ENCODE measurements around the gene CBFB. TPM values are rescaled to one million over a fixed set of nuclear protein-coding genes. Genes with fewer than 3 reads are reported as not detected.
A peak's percentile ranks its signal among the peaks of the same experiment; 100 is the strongest.

Gene CBFB
- total and polyA plus RNA-seq, 5 donors: 15.7 to 39.3 (median 26.5) TPM

DNA sequence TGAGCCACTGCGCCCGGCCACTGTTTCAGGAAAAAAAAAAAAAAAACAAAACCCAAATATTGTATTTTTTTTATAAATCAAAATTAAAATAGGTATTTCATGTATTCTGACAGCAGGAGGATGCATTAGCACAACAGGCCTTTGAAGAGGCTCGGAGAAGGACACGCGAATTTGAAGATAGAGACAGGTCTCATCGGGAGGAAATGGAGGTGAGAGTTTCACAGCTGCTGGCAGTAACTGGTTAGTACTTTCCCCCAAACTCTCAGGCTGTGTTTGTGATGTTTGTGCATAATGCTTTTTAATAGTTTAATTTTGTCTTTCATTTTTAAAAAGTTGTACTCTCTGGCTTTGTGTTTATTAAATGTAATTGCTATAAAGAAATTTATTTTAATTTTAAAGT is 53.2 kb downstream of the CBFB start:
- intact Hi-C loops (cut with DNase I): no loop called here
- H3K4me3 ChIP-seq (ENCODE audit: low read length): no peak overlapping the region
- H3K4me1 ChIP-seq (ENCODE audit: control insufficient read depth, insufficient read depth, low read length): no peaks in the 10 kb centered on the region
- 89% methylated on average over 6 of the region's 6 CpGs for WGBS
- DNase-seq (no peak), ATAC-seq (no peak)
- no peaks in the 10 kb centered on the region for H3K9me3 ChIP-seq (ENCODE audit: control insufficient read depth, low read length)
- no peak overlapping the region for H3K27ac ChIP-seq (ENCODE audit: low read length)
- H3K27me3 ChIP-seq (ENCODE audit: control insufficient read depth, insufficient read depth): no peaks in the 10 kb centered on the region

DNA sequence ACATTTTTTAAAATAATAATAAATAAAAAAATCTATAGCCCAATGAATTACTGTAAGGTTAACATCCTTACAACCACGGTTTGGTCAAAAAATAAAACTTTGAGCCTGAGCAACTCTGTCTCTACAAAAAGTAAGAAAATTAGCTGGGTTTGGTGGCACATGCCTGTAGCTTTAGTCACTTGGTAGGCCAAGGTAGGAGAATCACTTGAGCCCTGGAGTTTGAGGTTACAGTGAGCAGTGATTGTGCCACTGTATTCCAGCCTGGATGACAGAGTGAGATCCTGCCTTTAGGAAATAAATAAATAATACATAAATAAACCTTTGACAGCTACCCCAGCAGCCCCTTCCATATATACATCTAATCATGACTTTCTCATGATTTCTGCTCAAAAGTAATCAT is 53.9 kb downstream of the CBFB start:
- no peaks in the 10 kb centered on the region for H3K4me1 ChIP-seq (ENCODE audit: control insufficient read depth, insufficient read depth, low read length)
- H3K27ac ChIP-seq (ENCODE audit: low read length): no peak overlapping the region
- H3K9me3 ChIP-seq (ENCODE audit: control insufficient read depth, low read length): no peaks in the 10 kb centered on the region
- DNase-seq (no peak), ATAC-seq (no peak)
- WGBS: 95% methylated on average over 1 of the region's 1 CpG
- no peak overlapping the region for H3K4me3 ChIP-seq (ENCODE audit: low read length)
- intact Hi-C loops (cut with DNase I): no loop called here
- H3K27me3 ChIP-seq (ENCODE audit: control insufficient read depth, insufficient read depth): no peaks in the 10 kb centered on the region

DNA sequence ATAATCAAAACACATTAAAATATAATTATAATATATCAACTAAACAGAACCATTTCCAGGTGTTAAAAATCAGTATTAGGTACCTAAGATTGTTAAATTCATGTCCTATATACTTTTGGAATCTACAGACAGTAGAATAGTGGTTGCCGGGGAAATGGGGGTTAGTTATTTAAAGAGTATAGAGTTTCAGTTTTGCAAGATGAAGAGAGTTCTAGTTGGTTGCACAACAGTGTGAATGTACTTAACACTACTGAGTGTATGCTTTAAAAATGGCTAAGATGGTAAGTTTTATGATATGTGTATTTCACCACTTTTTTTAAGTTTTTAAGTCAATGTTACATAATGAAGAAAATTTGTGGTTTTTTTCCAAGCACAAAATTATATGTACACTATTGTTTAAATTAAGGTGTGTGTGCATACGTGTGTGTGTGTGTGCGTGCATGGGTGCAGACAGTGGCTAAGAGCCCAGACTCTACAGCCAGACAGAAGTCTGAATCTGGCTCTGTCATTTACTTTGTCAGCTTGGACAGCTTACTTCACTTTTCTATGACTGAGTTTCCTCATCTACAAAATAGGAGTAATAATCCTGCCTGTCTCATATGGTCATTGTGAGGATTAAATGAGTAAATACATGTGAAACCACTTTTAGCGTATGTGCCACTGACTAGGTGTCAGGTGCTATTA is 55.5 kb downstream of the CBFB start:
- DNase-seq (no peak), ATAC-seq (no peak)
- Histone ChIP-seq H3K27me3 (ENCODE audit: control insufficient read depth, insufficient read depth) (no peaks in the 10 kb centered on the region), H3K4me1 (ENCODE audit: control insufficient read depth, insufficient read depth, low read length) (no peaks in the 10 kb centered on the region), H3K27ac (ENCODE audit: low read length) (no peak overlapping the region), H3K4me3 (ENCODE audit: low read length) (no peak overlapping the region), H3K9me3 (ENCODE audit: control insufficient read depth, low read length) (no peaks in the 10 kb centered on the region)
- WGBS: 92% methylated on average over 4 of the region's 4 CpGs
- intact Hi-C loops (cut with DNase I): no loop called here

DNA sequence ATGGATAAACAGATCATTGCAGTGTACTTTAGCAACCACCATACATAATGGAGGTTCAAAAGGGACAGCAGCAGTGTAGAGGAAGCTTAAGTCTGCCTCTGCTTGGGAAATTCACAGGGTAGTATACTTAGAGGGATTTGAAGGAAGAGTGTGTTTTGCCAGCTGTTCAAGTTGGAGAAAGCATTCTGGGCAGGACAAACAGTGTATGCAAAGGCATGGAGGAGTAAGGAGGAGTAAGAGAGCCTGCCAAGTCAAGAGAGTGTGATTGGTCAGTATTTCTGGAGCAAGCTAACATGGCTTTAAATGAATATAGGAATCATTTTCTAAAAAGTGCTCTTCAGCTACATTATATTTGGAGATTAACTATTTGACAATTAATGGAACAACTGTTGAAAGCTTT is 57.9 kb downstream of the CBFB start:
- intact Hi-C loops (cut with DNase I): no loop called here
- peak in 1 of 2 donors; percentile 80 for ATAC-seq
- no peak overlapping the region for H3K27ac ChIP-seq (ENCODE audit: low read length)

DNA sequence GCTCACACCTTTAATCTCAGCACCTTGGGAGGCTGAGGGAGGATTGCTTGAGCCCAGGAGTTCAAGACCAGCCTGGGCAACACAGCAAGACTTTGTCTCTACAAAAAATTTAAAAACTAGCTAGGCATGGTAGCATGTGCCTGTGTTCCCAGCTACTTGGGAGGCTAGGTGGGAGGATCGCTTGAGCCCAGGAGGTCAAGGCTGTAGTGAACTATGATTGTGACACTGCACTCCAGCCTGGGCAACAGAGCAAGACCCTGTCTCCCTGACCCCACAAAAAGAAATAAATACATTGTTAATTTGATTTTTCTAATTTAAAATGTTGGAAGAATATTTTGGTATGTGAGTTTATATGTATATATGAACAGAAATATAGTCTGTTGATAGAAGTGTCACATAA is 58.3 kb downstream of the CBFB start:
- Histone ChIP-seq H3K27ac (ENCODE audit: low read length) (no peak overlapping the region), H3K4me3 (ENCODE audit: low read length) (no peak overlapping the region), H3K9me3 (ENCODE audit: control insufficient read depth, low read length) (no peaks in the 10 kb centered on the region), H3K27me3 (ENCODE audit: control insufficient read depth, insufficient read depth) (no peaks in the 10 kb centered on the region), H3K4me1 (ENCODE audit: control insufficient read depth, insufficient read depth, low read length) (no peaks in the 10 kb centered on the region)
- no peak for ATAC-seq
- no peak for DNase-seq
- intact Hi-C loops (cut with DNase I): no loop called here
- WGBS: 97% methylated on average over 1 of the region's 1 CpG

More for the DNA sequence above, 57.9 kb downstream of the CBFB start:
- DNase-seq: no peak
- H3K9me3 ChIP-seq (ENCODE audit: control insufficient read depth, low read length): no peaks in the 10 kb centered on the region
- H3K4me1 ChIP-seq (ENCODE audit: control insufficient read depth, insufficient read depth, low read length): no peaks in the 10 kb centered on the region
- H3K27me3 ChIP-seq (ENCODE audit: control insufficient read depth, insufficient read depth): no peaks in the 10 kb centered on the region
- no peak overlapping the region for H3K4me3 ChIP-seq (ENCODE audit: low read length)

DNA sequence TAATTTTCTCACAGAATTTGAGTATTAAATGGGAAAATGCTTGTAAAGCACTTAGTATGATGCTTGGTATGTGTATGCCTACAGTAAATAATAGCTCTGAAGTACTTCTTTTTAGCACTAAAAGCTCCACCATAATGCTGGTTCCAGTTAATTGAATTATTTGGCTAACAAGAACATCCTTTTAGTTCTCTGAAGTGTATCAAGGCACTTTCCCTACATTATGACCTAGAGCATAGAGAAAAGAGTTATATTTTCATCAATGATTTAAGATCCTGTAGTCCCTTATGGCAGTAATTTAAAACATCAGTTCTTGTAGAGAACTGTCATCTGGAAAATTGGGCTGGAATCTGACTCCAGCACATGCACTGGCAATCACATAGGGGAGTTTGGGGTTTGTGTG is 58.9 kb downstream of the CBFB start:
- Histone ChIP-seq H3K27ac (ENCODE audit: low read length) (no peak overlapping the region), H3K9me3 (ENCODE audit: control insufficient read depth, low read length) (no peaks in the 10 kb centered on the region), H3K4me1 (ENCODE audit: control insufficient read depth, insufficient read depth, low read length) (no peaks in the 10 kb centered on the region), H3K27me3 (ENCODE audit: control insufficient read depth, insufficient read depth) (no peaks in the 10 kb centered on the region), H3K4me3 (ENCODE audit: low read length) (no peak overlapping the region)
- no peak for DNase-seq
- ATAC-seq: no peak
- intact Hi-C loops (cut with DNase I): no loop called here

DNA sequence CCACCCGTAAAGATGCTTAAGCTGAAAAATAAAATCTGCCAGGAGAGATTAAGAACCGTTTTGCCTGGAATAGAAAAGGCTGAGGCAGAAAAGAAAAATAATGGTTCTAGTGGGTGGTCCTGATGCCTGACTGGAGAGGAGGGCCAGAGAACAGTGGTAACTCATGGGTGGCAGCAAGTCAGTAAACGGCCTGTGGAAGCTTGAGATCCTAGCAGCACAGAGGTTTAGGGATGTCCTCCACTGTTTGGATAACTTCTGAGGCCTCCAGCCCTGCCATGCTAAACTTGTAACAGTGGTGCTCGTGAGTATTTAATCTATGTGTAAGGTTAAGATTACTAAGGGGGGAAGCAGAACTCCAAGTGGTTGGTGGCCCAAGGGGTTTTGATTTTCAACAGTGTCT is 59.6 kb downstream of the CBFB start:
- H3K27me3 ChIP-seq (ENCODE audit: control insufficient read depth, insufficient read depth): no peaks in the 10 kb centered on the region
- DNase-seq (no peak), ATAC-seq (no peak)
- no peaks in the 10 kb centered on the region for H3K4me1 ChIP-seq (ENCODE audit: control insufficient read depth, insufficient read depth, low read length)
- no peaks in the 10 kb centered on the region for H3K9me3 ChIP-seq (ENCODE audit: control insufficient read depth, low read length)
- intact Hi-C loops (cut with DNase I): no loop called here
- 66% methylated on average over 4 of the region's 4 CpGs for whole genome bisulfite sequencing
- H3K27ac ChIP-seq (ENCODE audit: low read length): no peak overlapping the region
- H3K4me3 ChIP-seq (ENCODE audit: low read length): no peak overlapping the region

DNA sequence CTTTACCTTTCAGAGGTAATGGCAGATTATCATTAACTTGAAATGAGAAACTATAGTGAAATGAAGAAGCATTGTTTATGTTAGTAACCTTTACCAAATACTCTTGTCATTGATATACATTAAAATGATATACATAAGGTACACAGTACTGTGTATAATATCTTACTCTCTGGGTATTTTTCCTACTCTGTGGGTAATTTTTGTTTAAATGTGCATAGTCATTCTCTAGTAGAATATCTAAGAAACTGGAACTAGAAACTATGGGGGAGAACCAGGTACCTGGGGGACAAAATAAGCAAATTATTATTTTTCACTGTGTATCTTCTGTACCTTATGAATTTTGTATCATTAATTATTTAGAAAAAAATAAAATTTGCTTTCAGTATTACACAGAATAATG is 60.2 kb downstream of the CBFB start:
- Histone ChIP-seq H3K27me3 (ENCODE audit: control insufficient read depth, insufficient read depth) (no peaks in the 10 kb centered on the region), H3K9me3 (ENCODE audit: control insufficient read depth, low read length) (no peaks in the 10 kb centered on the region), H3K4me1 (ENCODE audit: control insufficient read depth, insufficient read depth, low read length) (no peaks in the 10 kb centered on the region), H3K27ac (ENCODE audit: low read length) (no peak overlapping the region), H3K4me3 (ENCODE audit: low read length) (no peak overlapping the region)
- no peak for ATAC-seq
- intact Hi-C loops (cut with DNase I): no loop called here
- DNase-seq: no peak

DNA sequence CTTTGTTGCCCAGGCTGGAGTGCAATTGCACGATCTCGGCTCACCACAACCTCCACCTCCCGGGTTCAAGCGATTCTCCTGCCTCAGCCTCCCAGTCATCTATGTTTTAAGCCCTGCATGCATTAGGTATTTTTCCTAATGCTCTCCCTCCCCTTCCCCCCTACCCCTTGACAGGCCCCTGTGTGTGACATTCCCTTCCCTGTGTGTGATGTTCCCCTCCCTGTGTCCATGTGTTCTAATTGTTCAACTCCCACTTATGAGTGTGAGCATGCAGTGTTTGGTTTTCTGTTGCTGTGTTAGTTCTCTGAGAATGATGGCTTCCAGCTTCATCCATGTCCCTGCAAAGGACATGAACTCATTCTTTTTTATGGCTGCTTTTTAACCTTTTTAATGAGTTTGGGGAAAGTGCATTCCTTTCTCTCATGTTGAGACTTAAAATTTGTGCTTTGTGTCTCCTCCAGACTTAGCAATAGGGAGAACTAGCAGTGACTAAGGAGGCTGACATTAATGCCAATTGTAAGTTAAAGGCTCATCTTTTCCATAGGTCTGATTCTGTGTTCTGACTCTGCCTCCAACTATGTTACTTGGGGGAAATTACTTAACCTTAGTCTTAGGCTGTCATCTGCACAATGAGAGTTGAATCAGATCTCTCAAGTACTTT is 63.1 kb downstream of the CBFB start:
- no peaks in the 10 kb centered on the region for H3K4me1 ChIP-seq (ENCODE audit: control insufficient read depth, insufficient read depth, low read length)
- no peaks in the 10 kb centered on the region for H3K27me3 ChIP-seq (ENCODE audit: control insufficient read depth, insufficient read depth)
- no peak overlapping the region for H3K4me3 ChIP-seq (ENCODE audit: low read length)
- DNase-seq: no peak
- WGBS: 86% methylated on average over 4 of the region's 4 CpGs
- no peak overlapping the region for H3K27ac ChIP-seq (ENCODE audit: low read length)
- no peaks in the 10 kb centered on the region for H3K9me3 ChIP-seq (ENCODE audit: control insufficient read depth, low read length)
- intact Hi-C loops (cut with DNase I): no loop called here
- no peak for ATAC-seq

DNA sequence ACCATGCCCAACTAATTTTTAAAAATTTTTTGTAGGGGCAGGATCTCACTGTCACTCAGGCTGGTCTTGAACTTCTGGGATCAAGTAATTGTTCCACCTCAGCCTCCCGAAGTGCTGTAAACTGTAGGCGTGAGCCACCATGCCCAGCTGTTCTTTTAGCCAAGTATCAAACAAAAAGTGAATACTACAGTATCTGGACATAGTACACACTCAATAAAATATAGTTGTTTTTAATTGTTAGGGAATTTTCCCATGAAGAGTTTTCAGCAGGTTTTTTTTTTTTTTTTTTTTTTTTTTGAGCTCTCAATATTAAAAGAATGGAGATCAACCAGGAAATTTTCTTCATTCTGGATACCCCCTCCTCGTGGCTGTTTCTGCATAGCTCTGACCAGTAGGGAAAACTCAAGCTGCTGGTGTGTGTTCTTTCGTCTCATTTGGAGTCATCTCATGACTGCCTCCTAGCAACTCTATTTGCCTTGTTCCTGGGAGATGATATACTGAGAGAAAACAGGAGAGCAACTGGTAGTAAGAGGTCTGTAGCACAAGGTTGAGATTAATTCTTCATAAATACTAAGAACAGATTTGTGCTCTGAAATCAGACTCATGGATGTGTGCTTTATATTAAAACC is 64.3 kb downstream of the CBFB start:
- H3K4me1 ChIP-seq (ENCODE audit: control insufficient read depth, insufficient read depth, low read length): no peaks in the 10 kb centered on the region
- 92% methylated on average over 4 of the region's 4 CpGs for WGBS
- no peak overlapping the region for H3K27ac ChIP-seq (ENCODE audit: low read length)
- no peak overlapping the region for H3K4me3 ChIP-seq (ENCODE audit: low read length)
- no peaks in the 10 kb centered on the region for H3K27me3 ChIP-seq (ENCODE audit: control insufficient read depth, insufficient read depth)
- no peaks in the 10 kb centered on the region for H3K9me3 ChIP-seq (ENCODE audit: control insufficient read depth, low read length)
- intact Hi-C loops (cut with DNase I): no loop called here
- DNase-seq (no peak), ATAC-seq (no peak)

DNA sequence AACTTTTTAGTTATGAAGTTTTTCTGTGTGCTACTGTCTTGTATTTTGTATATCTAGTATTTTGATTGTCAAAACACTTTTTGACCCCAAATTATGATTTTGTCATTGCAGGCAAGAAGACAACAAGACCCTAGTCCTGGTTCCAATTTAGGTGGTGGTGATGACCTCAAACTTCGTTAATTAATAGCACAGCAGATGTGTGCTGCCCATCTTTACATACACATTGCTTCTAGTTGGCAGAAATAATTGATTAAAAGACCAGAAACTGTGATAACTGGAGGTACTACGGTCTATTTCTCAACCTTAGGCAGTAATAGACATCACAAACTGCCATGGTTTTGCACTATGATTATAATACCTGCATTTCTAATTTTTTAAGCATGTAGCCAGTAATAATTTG is 69.7 kb downstream of the CBFB start:
- ATAC-seq: no peak
- Histone ChIP-seq H3K27me3 (ENCODE audit: control insufficient read depth, insufficient read depth) (no peaks in the 10 kb centered on the region), H3K4me3 (ENCODE audit: low read length) (no peak overlapping the region), H3K27ac (ENCODE audit: low read length) (no peak overlapping the region), H3K4me1 (ENCODE audit: control insufficient read depth, insufficient read depth, low read length) (no peaks in the 10 kb centered on the region), H3K9me3 (ENCODE audit: control insufficient read depth, low read length) (no peaks in the 10 kb centered on the region)
- 94% methylated on average over 2 of the region's 2 CpGs for WGBS
- intact Hi-C loops (cut with DNase I): no loop called here
- DNase-seq: no peak
